ENCODE results near the gene UBE2Q1. TPM values are rescaled to one million over a fixed set of nuclear protein-coding genes. Genes with fewer than 3 reads are reported as not detected.

UBE2Q1 gene
- total RNA-seq, 4 donors from 2014 or later: 30.6 to 60.2 (median 32.0) TPM

DNA sequence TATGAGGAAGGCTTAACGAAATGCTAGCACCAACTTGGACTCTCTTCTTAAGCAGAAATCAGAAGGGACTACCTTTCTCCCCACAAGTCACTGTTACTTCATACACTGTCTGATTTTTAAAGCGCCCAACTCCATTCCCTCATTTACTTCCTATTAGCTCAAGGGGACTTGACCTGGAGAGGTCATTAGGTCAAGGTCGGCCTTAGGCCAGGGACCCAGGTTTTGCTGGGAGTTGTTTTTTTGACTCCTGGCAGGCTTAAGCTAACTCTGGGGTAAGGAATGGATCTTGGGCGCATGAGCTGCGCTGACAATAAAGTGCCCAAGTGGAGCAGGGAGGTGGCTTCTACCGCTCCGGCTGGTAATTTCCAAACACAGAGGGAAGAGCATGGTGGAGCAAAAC is 32.7 kb upstream of the UBE2Q1 start:
- no peak overlapping the region for H3K4me3 ChIP-seq
- 94% methylated on average over 7 of the region's 7 CpGs for WGBS
- H3K4me1 ChIP-seq: no peaks in the 10 kb centered on the region
- no peak for TF ChIP-seq CTCF (IDR thresholded peaks at IDR 0.05)
- no peak for TF ChIP-seq POLR2AphosphoS5 (IDR thresholded peaks at IDR 0.05)
- TF ChIP-seq EP300 (IDR thresholded peaks at IDR 0.05): no peak
- TF ChIP-seq POLR2A (IDR thresholded peaks at IDR 0.05): no peak
- peaks cover 100% of the 10 kb centered on the region for H3K36me3 ChIP-seq
- DNase-seq (ENCODE audit: low spot score in 2 of 2): no peak
- H3K27me3 ChIP-seq: no peaks in the 10 kb centered on the region
- no peaks in the 10 kb centered on the region for H3K9me3 ChIP-seq
- no peak overlapping the region for H3K27ac ChIP-seq

GRCh38 chr1:154590756-154591155 is 32.3 kb upstream of the UBE2Q1 start:
- no peak overlapping the region for H3K4me3 ChIP-seq
- TF ChIP-seq CTCF (IDR thresholded peaks at IDR 0.05) (no peak), POLR2A (IDR thresholded peaks at IDR 0.05) (no peak), EP300 (IDR thresholded peaks at IDR 0.05) (no peak), POLR2AphosphoS5 (IDR thresholded peaks at IDR 0.05) (no peak)

DNA sequence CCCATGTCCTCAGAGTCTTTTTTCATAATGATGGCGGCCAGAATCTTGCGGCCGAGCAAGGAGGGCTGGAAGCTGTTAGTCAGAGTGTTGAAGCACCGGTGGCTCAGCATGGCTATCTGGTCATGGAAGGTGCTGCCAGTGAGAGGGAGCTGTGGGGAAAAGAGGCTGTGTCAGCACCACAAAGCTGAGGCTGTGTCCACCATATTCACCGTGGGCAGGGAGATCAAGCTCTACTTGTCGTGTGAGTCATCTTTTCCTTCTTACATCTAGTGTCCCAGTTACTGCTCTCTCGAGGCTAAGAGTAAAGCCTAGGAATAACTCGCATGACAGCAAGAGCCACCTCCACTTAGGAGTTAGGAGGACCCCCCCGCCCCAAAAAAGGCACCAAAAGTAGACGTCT is 31.3 kb upstream of the UBE2Q1 start:
- Histone ChIP-seq H3K4me1 (no peaks in the 10 kb centered on the region), H3K36me3 (peaks cover 100% of the 10 kb centered on the region), H3K9me3 (no peaks in the 10 kb centered on the region), H3K27ac (no peak overlapping the region), H3K27me3 (no peaks in the 10 kb centered on the region), H3K4me3 (no peak overlapping the region)
- DNase-seq (ENCODE audit: low spot score in 2 of 2): no peak
- no peak for TF ChIP-seq POLR2AphosphoS5 (IDR thresholded peaks at IDR 0.05)
- WGBS: 96% methylated on average over 6 of the region's 10 CpGs

More at GRCh38 chr1:154590756-154591155, 32.3 kb upstream of the UBE2Q1 start:
- Histone ChIP-seq H3K36me3 (peaks cover 100% of the 10 kb centered on the region), H3K27ac (no peak overlapping the region), H3K4me1 (no peaks in the 10 kb centered on the region), H3K27me3 (no peaks in the 10 kb centered on the region), H3K9me3 (no peaks in the 10 kb centered on the region)
- WGBS: 93% methylated on average over 5 of the region's 5 CpGs
- no peak for DNase-seq (ENCODE audit: low spot score in 2 of 2)

- Histone ChIP-seq H3K4me3 (no peak overlapping the region), H3K36me3 (peaks cover 100% of the 10 kb centered on the region), H3K27ac (no peak overlapping the region), H3K27me3 (no peaks in the 10 kb centered on the region), H3K4me1 (no peaks in the 10 kb centered on the region), H3K9me3 (no peaks in the 10 kb centered on the region)
- no peak for DNase-seq (ENCODE audit: low spot score in 2 of 2)
- WGBS: 93% methylated on average over 6 of the region's 6 CpGs
- TF ChIP-seq POLR2A (IDR thresholded peaks at IDR 0.05): no peak
- TF ChIP-seq POLR2AphosphoS5 (IDR thresholded peaks at IDR 0.05): no peak
- no peak for TF ChIP-seq CTCF (IDR thresholded peaks at IDR 0.05)
- TF ChIP-seq EP300 (IDR thresholded peaks at IDR 0.05): no peak
Measured at GRCh38 chr1:154586641-154587040, 28.2 kb upstream of the UBE2Q1 start.

- H3K4me3 ChIP-seq: no peak overlapping the region
- H3K27me3 ChIP-seq: no peaks in the 10 kb centered on the region
- DNase-seq (ENCODE audit: low spot score in 2 of 2): no peak
- 93% methylated on average over 4 of the region's 10 CpGs for WGBS
- no peak overlapping the region for H3K27ac ChIP-seq
- H3K4me1 ChIP-seq: no peaks in the 10 kb centered on the region
- no peaks in the 10 kb centered on the region for H3K9me3 ChIP-seq
- TF ChIP-seq CTCF (IDR thresholded peaks at IDR 0.05) (no peak), EP300 (IDR thresholded peaks at IDR 0.05) (no peak), POLR2A (IDR thresholded peaks at IDR 0.05) (no peak), POLR2AphosphoS5 (IDR thresholded peaks at IDR 0.05) (no peak)
- H3K36me3 ChIP-seq: peaks cover 100% of the 10 kb centered on the region
Measured at GRCh38 chr1:154586231-154586630, 27.8 kb upstream of the UBE2Q1 start.

Measured in suprapubic skin (tissue), 4 donors.